PC-3 (cell line): ENCODE results near the gene TGFBR3L.

Experiments used
- EZH2 ChIP-seq: fragments of 300-600 bp; sonication (generic); IDR thresholded peaks from one replicate; pipeline ENCODE4 v1.6.1; 2017; ENCODE audit warnings: antibody characterized with exemption, mild to moderate bottlenecking, low read length; ENCODE audit not compliant: unreplicated experiment
- EZH2phosphoT487 ChIP-seq: fragments of 300-600 bp; sonication (generic); IDR thresholded peaks from 2 replicates; pipeline ENCODE4 v1.6.1; 2018; ENCODE audit warnings: mild to moderate bottlenecking, antibody characterized with exemption, low read length, borderline replicate concordance
- TF ChIP-seq, protein P1 (sequence below): fragments of 300-600 bp; sonication (generic); conservative IDR thresholded peaks from 2 replicates; pipeline ENCODE4 v1.5.1; 2017; ENCODE audit warnings: antibody characterized with exemption, low read depth, mild to moderate bottlenecking, low read length

DNA sequence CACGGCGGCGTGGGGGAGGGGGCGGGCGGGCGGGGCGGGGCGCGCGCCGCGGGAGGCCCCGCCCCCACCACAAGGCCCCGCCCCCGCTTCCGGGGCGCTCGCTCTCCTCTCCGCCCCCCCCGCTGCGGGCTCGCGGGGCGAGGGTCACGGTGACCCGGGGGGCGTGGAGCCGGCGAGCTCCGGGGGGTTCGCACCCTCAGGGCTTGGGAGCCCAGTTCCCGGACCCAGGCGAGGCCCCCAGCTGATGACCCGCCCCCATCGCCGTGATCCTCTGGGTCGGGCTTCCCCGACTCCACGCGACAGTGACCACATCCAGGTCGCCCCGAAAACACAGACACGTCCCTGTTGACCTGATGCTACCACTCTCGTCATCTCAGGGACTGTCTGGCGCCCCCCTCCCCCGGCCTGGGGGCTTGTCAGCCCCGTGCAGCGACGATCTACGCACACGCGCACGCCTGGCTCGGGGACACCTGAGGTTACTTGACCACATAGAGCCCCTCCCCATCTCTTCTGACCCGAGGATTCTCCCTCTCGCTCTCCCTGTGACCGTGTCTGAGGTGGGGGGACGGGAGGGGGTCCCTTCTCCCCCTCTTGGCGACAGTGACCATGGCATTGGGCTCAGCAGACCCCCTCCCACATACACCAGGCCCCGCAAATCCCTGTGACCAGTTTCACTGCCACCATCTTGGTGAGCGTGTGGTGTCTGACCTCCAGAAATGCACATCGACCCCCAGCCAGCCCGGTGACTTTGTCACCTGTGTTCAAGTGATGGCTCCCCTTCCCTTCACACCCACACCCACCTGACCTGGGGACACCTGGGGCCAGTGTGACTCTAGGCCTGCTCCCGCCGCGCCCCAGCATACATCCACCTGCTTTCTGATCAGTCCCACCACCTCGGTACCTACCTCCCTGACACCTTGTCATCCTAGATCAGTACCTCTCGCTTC lies 10.3 kb upstream of the TGFBR3L start:
- TF ChIP-seq, protein P1, sequence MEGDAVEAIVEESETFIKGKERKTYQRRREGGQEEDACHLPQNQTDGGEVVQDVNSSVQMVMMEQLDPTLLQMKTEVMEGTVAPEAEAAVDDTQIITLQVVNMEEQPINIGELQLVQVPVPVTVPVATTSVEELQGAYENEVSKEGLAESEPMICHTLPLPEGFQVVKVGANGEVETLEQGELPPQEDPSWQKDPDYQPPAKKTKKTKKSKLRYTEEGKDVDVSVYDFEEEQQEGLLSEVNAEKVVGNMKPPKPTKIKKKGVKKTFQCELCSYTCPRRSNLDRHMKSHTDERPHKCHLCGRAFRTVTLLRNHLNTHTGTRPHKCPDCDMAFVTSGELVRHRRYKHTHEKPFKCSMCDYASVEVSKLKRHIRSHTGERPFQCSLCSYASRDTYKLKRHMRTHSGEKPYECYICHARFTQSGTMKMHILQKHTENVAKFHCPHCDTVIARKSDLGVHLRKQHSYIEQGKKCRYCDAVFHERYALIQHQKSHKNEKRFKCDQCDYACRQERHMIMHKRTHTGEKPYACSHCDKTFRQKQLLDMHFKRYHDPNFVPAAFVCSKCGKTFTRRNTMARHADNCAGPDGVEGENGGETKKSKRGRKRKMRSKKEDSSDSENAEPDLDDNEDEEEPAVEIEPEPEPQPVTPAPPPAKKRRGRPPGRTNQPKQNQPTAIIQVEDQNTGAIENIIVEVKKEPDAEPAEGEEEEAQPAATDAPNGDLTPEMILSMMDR: no peak
- TF ChIP-seq EZH2 (no peak), EZH2phosphoT487 (no peak)
